AG20443 (cell line): ENCODE measurements around the gene PIBF1.
"Not testable (repeated sequence)": the region's sequence is repeated elsewhere in the genome, so short reads cannot be mapped to it uniquely, and the experiment has no call there.

Source experiments
- DNase-seq: peaks from one replicate; pipeline ENCODE4 v3.0.0; 2012; ENCODE audit warnings: low spot score, mixed read lengths

Gene PIBF1

DNA sequence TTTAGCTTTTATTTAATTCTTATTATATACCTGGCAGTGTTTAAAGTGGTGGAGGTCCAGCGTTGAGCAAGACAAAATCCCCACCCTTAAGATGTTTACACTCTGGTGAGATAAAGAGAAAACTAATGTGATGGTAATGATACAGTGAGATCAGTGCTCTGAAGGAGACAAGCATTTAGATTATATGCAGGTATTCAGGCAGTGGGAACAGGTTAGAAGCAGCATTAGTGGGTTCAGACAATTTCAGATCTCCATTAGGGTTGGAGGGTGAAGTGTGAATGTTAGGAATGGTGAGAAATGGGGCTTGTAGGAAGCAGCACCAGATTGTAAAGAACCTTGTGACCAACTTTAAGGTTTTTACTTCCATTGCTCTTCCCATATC lies 39.0 kb downstream of the PIBF1 start:
- no peak for DNase-seq

DNA sequence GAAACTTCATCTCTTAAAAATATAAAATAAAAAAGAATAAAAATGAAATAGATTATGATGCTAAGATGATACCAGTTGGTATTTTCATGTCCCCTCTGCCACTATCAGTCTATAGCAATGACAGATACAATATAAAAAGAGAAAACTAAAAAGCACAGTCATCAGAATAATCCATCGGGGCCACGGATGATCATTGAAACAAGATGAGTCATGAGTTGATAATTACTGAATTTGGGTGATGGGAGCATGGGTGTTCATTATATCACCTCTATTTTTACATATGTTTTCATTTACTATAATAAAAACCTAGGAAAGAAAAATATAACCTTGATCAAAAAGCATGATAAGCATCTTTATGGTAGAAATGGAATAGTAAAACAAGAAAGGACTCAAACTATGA lies 41.1 kb downstream of the PIBF1 start:
- no peak for DNase-seq

DNA sequence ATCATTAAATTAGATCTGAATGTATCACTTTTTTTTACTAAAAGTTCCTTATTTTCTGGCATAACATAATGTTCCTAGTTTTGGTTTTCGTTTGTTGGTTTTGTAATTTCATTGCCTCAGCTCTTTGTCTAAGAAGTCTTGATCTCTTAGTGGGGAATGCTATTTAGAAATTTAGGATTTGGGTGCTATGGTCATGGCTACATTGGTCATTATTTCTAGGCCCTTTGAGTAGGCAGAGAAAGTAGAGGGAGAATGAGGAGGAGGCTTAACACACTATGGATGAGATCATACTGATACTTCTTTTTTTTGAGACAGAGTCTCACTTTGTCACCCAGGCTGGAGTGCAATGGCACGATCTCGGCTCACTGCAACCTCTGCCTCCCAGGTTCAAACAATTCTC lies 41.8 kb downstream of the PIBF1 start:
- no peak for DNase-seq

DNA sequence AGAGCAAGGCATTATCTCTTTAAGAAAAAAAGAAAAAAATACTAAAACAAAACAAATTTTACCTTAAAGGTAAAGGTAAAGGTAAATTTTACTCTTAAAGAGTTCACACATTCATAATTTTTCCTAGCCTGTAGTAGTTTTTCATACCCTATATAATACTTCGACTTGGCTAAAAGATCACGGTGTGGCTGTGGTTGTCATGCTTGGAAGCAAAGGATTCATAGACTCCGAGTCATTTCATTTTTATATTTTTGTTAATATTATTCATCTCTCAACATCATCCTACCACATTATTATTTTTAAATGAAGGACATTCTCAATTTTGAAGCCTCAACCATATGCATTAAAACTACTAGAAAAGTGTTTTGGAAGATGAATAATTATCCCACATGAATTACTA lies 52.7 kb downstream of the PIBF1 start:
- DNase-seq, result no peak

- peak; percentile 72 for DNase-seq
Measured at GRCh38 chr13:72839831-72840426, 58.0 kb downstream of the PIBF1 start.

- no peak for DNase-seq
Measured at GRCh38 chr13:72842991-72843390, 61.1 kb downstream of the PIBF1 start.

DNA sequence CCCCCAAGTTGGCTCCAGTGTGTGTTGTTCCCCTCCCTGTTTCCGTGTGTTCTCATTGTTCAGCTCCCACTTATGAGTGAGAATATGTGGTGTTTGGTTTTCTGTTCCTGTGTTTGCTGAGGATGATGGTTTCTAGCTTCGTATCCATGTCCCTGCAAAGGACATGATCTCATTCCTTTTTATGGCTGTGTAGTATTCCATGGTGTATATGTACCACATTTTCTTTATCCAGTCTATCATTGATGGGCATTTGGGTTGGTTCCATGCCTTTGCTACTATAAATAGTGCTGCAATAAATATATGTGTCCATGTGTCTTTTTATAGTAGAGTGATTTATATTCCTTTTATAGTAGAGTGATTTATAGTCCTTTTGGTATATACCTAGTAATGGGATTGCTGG lies 63.2 kb downstream of the PIBF1 start:
- not testable (repeated sequence) for DNase-seq

GRCh38 chr13:72849571-72849970 lies 67.6 kb downstream of the PIBF1 start:
- DNase-seq, result peak; percentile 17

DNA sequence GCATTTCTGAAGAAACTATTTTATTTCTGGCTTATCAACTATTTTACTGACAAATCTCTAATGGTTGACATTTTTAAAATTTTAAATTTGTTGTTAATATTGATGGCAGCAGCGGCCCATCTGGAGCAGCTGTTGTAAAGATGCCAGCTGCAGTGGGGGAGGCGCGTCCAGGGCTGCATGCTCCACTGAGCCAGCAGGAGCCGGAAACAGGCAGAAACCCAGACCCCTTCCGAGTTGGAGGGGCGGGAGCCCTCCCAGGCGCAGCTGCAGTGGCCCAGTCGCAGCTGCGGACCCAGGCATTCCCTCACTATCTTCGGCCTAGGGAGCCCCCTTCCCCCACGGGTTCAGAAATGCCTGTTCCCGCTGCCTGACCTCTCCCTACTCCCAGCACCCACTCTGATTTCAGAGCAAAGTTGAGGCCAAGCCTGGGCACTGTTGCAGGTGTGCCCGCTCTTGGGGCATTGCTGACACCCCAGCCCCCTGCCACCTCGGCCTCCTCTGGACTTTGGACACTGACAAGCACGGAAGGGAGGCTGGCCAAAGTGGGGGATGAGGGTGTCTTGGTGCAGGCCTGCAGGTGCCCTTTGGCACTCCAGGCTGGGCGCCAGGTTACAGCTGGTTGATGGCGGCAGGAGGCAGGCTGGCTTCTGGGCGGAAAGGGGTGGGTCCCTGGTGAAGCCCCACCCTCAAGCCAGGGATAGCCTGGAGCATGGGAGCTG lies 69.2 kb downstream of the PIBF1 start:
- DNase-seq, result no peak

DNA sequence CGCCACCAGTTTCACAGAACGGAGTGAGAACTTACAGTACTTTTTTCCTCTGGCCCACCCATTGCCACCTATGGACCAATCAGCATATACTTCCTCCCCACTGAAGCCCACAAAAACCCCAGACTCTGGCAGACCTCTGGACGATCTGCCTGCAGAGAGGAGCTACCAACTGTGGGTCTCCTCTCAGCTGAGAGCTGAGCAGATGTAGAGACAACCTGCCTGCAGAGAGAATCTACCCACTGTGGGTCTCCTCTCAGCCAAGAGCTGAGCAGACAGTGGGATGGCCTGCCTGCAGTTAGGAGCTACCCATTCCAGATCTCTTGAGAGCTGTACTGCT lies 69.7 kb downstream of the PIBF1 start:
- no peak for DNase-seq

- DNase-seq, result no peak
Measured at GRCh38 chr13:72852207-72852606, 70.3 kb downstream of the PIBF1 start.

GRCh38 chr13:72853000-72853399 lies 71.1 kb downstream of the PIBF1 start:
- no peak for DNase-seq

- peak; percentile 29 for DNase-seq
Measured at GRCh38 chr13:72864142-72865011, 82.4 kb downstream of the PIBF1 start.

GRCh38 chr13:72868229-72868628 lies 86.3 kb downstream of the PIBF1 start:
- DNase-seq, result no peak

- DNase-seq, result no peak
Measured at GRCh38 chr13:72875233-72875632, 93.3 kb downstream of the PIBF1 start.

GRCh38 chr13:72884101-72884500 lies 102.2 kb downstream of the PIBF1 start:
- DNase-seq, result no peak

DNA sequence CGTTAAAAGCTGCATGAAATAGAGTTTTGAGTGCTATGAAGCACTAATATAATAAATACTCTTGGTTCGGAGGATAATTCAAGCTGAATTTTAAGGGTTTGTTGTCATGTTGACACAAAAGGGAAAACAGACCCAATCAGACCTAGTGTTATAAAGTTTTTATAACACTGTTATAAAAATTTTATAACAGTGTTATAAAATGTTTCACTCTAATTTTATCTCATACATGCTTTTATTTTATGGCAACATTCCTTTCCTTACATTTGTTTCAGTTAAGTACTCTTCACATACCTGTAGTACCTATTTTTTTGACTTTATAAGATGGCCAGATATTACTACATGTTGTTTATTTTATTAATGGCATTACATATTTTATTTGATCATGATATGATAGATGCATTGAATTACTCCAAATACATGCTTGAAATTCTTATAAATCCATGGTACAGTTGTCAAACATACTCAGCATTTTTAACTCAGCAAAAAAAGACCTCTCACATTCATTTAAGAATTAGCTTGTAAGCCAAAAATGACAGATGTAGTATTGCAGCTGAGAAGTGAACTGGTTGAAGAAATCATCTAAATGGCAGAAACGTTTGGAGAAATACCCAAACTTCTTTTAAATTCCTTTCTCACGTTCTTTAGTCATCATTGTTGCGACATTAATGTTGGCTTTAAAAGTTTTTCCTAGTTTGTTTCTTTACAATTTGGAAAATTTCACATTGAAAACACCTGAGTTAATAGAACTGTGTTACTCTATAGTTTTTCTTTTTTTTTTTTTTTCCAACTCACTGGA lies 104.5 kb downstream of the PIBF1 start:
- DNase-seq, result peak; percentile 12

DNA sequence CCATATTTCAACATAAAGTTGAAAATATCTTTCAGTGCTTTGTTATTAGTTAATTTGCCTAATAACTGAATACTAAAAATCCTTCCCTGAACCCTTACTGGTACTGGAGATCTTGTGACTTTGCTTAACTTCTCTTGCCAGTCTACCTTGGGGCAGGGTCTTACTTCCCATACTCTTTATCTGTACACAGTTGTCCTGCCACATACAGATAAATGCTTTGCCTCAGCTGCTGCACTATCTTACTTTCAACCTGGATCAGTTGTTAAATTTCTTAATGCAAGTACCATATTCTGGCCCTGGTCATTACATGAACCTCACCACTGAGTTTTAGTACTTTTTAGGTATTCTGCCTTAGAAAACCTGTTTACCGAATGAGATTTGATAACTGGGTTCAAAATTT lies 107.6 kb downstream of the PIBF1 start:
- DNase-seq, result no peak

- DNase-seq, result no peak
Measured at GRCh38 chr13:72890546-72890945, 108.6 kb downstream of the PIBF1 start.

- no peak for DNase-seq
Measured at GRCh38 chr13:72891423-72891822, 109.5 kb downstream of the PIBF1 start.

DNA sequence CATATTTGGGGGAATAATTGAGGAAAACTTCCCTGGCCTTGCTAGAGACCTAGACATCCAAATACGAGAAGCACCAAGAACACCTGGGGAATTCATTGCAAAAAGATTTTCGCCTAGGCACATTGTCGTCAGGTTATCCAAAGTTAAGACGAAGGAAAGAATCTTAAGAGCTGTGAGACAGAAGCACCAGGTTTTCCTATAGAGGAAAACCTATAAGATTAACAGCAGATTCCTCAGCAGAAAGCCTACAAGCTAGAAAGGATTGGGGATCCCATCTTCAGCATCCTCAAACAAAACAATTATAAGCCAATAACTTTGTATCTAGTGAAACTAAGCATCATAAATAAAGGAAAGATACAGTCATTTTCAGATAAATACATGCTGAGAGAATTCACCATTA lies 114.9 kb downstream of the PIBF1 start:
- DNase-seq, result no peak

DNA sequence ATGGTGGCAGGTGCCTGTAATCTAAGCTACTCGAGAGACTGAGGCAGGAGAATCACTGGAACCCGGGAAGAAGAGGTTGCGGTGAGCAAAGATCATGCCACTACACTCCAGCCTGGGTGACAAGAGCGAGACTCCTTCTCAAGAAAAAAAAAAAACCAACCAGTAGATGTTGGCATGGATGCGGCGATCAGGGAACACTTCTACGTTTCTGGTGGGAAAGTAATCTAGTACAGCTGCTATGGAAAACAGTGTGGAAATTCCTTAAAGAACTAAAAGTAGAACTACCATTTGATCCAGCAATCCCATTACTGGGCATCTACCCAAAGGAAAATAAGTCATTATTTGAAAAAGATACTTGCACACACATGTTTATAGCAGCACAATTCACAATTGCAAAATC lies 119.6 kb downstream of the PIBF1 start:
- DNase-seq, result not testable (repeated sequence)
